NCI-H2081 treated with DMSO at 0.1 percent for 48 hours (cell line): Measurements from ENCODE around the gene LRP5.

Experiments used
- DNase-seq: peaks from one replicate; lab custom pipeline; 2025; lab: John Stamatoyannopoulos, UW

Gene LRP5

DNA sequence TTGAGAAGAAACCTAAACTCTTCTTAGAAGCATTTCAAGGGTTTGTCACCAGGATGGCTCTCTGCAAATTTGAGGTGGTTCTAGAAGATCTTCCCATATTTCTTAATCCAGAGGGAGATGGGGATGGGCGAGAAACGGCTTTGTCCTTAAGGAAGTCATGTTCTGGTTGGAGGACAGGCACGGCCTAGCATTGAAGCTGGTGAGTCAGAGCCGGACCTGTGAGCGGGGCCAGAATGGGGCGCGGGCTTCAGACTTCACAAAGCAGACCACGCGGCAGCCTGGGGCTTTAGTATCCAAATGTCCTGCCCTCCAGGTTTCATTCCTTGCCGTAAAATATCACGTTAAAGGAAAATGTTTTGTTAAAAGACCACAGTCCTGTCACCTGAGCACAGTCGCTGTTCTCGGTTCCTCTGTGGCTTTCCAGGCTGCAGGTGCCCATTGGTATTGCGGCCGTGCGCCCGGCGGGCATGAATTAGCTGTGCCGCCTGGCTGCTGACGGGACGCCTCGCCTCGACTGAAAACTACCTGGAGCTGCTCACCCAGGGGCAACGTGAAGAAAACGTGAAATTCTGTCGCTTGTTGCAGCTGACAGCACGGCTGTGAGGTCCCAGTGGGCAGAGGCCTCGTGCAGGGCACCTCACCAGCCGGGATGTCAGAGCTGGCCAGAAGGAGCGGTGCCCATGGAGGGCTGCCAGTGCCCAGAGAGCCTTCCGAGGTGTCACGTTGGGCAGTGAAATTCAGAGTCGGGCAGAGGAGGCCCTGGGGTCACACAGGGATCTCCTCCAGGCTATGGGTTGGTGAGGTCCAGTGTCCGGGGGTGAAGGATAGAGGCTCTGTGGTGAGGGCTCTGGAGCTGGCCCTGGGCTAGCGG, 59.0 kb downstream of the LRP5 start:
- DNase-seq, result no peak

DNA sequence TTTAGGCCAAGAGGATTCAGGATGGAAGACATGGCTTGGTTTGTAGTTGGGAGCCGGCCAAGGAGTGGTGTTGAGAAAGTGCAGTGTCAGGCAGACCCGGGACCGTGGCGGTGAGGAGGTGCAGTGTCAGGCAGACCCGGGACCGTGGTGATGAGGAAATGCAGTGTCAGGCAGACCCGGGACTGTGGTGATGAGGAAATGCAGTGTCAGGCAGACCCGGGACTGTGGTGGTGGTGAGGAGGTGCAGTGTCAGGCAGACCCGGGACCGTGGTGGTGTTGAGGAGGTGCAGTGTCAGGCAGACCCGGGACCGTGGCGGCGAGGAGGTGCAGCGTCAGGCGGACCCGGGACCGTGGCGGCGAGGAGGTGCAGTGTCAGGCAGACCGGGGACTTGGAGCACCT, 59.7 kb downstream of the LRP5 start:
- DNase-seq, result no peak

DNA sequence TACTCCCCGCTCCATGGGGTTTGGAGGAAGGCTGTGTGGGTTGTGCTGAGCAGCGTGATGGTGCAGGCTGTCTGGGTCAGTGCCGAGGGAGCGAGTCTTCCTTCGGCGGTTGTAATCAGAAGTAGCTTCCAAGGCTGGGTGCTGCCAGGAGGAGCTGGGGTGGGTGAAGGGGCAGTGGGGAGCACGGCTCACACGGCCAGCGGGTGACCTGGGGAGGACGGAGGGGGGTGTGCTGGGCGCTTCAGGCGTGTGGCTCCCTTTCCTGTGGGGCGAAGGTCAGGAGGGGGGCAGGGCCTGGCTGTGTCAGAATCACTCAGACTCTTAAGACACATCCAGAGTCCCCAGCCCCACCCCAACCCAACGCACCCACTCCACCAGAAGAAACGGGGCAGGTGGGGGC, 60.2 kb downstream of the LRP5 start:
- DNase-seq, result no peak

DNA sequence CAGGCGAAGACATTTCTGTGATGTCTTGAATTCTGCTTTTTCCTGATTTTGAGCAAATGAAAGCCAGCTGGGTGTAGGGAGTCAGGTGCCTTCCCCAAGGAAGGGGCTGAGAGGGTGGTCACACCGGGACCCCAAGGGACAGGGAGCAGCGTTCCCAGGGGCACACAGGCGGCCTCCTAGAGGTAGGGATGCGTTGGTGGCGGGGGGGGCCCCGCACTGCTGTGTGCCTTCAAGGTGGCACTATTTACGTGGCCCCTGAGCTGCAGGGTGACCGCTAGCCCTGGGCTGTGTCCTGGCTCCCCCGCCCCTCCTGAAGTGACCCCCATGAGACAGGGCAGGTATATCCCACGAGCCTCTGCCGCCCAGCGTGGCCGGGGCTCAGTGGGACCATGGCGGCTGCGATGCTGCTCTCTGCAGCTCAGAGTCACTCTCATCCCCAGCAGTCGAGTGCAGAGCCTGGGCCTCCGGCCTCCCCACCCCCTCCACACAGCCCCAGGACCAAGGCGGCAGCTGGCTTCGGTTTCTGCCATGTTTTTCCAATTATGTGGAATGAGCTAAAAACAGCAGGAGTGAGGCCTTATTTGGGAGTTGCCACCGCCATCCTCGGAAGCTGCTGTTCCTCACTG, 60.9 kb downstream of the LRP5 start:
- no peak for DNase-seq

DNA sequence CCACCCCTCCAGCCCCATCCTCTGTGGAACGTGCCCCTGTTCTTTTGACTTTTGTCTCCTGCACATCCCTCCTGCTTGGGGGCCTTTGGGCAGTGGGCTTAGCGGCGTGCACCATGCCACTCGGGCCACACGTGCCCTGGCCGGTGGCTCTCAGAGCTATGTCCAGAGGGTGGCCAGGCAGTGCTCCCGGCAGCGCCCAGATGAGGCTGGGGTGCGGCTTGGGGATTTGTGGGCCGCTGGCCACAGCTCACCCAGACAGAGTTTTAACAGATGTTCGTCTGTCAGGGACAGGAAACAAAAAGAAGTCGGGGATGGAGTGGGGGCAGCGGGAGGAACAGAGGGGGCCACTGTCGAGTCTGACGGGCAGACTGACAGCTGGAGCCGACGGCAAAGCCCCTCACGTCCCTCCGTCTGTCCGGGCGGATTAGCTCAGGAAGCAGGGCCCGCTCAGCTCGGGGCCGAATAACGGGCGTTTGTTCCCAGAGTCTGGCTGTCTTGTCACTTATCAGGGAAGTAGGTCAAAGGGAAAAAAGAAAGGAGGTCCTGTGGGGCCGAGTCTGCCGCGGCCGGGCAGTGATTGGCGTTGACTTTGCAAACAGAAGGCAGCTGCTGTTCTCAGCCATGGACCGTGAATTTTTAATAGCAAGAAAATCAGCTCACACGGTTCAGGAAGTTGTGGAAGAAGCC, 61.6 kb downstream of the LRP5 start:
- DNase-seq, result no peak

DNA sequence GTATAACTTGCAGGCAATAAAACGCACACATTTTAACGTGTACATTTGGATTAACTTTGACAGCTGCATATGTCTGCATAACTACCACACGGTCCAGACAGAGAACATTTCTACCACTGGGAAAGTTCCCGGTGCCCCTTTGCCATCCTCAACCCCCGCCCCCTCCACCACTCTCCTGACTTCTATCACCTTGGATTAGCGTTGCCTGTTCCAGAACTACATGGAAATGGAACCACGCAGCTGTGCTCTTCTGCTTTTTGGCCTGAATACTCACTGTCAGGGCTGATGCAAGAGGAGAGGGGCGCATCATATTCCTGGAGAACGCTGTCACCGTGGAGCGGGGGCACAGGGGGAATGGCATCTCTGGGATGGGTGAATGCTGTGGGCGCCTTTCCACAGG, 62.1 kb downstream of the LRP5 start:
- DNase-seq, result no peak

DNA sequence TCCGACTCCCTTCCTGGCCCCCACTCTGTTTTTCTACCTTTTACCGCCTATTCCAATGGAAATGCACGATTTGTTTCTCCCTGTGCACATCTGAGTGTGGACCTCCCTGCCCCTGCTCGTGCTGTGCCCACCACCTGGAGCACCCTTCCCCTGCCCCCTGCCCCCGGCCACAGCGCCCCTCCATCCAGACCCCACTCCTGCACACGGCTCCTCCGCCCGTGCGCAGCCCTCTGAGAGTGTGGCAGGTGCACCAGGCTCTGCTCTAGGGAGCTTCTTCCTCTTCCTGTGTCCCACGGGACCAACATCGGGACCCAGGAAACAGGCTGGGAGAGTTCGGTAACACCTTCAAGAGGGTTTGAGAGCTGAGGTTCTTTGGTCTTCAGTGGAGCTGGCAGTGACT, 62.9 kb downstream of the LRP5 start:
- no peak for DNase-seq

DNA sequence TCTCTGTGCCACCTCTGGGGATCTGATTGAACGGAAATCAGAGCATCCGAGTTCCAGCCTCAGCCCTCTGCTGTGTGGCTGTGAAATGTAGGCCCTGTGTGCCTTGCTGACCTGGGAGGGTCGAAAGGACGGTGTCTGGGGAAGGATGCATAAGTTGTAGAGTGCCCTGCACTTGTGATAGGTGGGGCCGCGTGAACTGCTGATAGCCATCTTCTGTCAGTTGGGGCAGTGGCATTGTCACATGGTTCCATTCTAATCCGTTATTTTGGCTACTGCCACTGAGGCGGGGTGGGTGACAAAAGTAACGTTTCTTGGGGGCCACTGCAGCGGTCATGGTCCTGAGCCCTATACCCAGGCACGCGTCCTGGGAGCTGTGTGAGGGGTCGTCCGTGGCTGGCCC, 63.4 kb downstream of the LRP5 start:
- no peak for DNase-seq

DNA sequence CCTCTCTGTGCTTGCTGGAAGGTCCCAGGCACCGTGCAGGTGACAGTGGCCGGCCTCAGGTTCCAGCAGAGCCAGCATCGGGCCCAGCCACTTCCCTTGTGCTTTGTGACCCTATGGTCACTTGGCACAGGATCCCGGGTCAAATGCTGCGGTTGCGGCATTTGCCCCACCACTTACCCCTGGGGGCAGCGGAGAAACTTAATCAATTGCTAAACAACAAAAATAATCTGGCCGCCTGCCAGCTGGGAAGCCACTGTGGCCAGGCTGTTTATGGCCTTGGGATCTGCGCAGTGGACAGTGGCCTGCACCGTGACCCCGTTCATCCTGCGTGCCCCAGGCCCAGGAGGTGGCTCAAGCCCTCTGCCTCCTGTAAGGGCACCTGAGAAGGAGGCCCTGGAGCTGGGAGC, 65.0 kb downstream of the LRP5 start:
- no peak for DNase-seq

DNA sequence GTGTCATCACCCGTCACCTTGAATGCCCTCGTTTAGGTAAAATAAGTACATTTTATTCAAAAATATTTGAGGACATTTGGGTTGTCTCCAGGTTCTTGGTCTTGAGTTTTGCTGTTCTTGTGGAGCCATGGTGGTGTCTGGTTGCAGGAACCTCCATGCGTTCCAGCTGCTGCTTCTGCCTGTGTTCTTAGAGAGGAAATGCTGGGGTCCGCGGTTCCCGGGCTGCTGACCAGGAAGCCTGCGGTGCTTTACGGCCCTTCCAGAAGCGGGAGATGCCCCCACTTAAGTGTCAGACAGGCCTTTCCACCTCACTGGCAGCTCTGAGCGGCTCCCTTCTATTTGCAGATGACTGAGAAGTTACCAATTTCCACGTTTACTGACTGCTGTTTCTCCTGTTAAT, 66.8 kb downstream of the LRP5 start:
- DNase-seq, result no peak

DNA sequence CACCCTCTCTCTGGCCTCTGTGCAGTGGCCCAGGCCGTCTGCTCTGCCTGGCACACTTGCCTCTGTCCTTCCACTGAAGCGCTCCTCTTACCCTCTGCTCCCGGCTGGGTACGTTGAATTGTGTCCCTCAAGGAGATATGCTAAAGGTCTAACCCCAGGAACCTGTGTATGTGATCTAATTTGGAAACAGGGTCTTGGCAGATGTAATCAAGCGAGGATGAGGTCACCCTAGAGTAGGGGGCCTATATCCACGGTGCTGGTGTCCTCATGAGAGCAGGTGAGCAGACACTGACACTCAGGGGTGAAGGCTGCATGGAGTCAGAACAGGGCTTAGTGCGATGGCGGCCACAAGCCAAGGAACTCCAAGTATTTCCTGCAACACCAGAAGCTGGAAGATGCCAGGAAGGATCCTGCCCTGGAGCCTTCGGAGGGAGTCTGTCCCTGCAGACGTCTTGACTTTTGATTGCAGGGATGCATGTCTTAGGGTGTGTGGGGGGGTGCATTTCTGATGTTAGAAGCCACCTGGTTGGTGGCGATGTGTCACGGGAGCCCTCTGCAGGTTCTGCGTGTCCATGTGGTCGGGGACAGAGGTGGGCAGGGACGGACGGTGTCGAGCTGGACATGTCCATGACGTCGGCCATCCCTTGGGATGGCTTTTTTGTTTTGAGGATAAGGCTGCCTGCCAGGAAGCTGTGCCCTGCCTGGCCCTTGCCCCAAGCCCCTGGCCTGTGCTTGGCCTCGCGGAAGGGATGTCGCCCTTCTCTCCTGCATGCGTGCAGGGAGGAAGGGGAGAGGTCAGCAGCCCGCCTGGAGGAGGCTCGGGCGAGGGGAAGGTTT, 68.6 kb downstream of the LRP5 start:
- DNase-seq, result no peak

DNA sequence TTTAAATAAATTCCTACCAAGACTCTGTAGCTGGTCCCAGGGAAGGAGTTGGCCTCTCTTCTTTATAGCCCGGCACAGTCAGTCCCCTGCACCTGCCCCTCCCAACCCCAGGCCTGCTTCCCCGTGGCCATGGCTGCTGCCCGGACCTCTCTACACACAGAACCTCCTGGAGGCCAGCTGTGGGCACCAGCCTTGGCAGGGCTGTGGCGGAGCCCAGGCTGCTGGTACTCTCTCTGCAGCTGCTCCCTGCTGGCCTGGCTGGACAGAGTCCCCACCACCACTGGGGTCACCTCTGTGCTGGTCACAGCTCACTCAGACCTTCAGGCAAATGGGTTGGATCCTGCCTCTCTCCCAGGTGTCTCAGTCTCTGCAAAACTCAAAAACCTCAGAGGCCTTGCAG, 69.3 kb downstream of the LRP5 start:
- DNase-seq, result no peak

DNA sequence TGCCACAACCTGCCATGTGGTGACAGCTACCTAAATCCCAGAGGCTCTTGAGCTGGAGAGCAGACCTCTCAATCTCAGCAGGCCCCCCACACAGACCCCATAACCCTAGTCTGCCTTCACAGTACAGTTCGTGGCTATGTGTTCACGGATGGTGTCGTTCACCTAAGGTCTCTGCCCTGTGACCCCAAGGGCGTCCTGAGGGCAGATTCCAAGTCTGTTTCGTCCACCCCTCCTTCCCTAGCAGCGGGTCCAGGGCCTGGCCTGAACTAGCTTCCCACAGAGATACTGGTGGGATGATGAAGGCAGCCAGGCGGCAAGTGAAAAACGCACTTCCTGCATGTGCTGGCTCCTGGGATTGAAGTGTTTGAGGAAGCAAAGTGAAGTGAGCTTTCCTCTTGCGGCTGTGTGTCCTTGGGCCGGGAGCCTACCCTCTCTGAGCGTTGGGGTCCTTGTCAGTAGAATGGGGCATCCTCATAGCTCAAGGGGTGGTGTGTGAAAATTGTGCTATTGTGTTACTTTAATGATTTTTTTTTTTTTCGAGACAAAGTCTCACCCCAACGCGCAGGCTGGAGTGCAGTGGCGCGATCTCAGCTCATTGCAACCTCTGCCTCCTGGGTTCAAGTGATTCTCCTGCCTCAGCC, 70.1 kb downstream of the LRP5 start:
- no peak for DNase-seq

DNA sequence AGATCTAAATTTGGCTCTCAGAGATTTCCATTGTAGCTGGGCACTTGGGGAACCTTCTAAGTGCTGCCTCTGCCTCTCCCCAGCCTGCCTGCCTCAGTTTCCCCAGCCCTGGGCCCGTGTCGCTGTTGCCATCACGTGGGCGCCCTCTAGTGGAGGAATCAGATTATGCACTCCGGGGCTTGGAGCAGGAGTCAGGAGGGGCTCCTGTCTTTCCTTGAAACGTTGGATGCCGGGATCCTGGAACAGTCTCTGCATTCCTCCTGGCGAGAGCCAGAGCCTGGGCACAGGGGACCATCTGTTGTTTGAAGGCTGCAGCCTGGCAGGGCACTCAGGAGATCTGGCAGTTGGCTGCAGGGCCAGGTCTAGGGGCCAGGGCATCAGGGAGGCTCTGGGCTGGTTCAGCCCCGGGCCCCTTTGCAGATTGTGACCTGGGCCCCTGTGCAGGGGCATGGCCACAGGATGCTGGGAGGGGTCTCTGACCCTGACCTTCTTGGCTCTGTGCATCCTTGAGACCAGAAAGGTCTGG, 71.6 kb downstream of the LRP5 start:
- DNase-seq, result no peak

DNA sequence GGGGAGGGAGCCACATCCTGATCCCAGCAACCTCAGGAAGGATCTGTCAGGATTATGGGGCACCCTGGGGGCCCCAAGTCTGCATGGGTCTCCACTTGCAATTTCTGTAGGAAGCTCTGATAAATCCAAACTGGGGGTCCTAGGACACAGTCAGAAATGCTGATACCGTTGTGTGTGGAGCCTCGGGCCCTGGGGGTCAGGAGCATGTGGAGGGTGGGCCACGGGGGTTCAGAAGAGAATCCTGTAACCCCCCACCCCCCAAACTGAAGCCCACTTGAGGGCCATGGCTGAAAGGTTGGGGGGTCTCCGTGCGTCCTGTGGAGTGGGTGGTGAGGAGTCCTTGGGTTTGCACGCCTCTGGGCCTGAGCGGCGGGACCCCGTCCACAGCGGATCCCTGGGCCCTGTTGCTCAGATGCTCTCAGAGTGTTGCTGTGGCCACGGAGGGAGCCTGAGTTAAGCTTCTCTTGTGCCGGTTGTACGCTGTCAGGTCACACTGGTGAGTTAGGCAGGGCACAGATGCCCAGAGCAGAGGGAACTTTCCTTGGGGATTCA, 72.2 kb downstream of the LRP5 start:
- no peak for DNase-seq

DNA sequence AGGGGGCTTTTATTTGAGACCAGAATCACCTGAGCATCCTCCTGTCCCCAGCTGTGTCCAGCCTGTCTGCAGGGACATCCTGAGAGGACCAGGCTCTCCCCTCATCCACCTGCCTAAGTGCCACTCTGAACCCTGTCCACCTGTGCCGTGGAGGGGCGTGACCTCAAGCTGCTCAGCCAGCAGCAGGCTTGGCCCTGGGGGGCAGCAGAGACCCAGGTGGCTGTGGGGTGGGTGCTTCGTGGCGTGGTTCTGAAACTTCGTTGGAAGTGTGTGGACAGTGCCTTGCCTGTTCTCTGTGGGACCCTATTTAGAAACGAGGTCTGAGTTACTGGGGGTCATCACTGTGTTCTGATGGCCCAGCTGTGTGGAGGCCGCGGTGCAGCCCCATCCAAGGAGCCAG, 72.7 kb downstream of the LRP5 start:
- DNase-seq, result no peak

DNA sequence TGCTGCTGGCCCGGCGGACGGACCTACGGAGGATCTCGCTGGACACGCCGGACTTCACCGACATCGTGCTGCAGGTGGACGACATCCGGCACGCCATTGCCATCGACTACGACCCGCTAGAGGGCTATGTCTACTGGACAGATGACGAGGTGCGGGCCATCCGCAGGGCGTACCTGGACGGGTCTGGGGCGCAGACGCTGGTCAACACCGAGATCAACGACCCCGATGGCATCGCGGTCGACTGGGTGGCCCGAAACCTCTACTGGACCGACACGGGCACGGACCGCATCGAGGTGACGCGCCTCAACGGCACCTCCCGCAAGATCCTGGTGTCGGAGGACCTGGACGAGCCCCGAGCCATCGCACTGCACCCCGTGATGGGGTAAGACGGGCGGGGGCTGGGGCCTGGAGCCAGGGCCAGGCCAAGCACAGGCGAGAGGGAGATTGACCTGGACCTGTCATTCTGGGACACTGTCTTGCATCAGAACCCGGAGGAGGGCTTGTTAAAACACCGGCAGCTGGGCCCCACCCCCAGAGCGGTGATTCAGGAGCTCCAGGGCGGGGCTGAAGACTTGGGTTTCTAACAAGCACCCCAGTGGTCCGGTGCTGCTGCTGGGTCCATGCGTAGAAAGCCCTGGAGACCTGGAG, 74.1 kb downstream of the LRP5 start:
- DNase-seq, result no peak

DNA sequence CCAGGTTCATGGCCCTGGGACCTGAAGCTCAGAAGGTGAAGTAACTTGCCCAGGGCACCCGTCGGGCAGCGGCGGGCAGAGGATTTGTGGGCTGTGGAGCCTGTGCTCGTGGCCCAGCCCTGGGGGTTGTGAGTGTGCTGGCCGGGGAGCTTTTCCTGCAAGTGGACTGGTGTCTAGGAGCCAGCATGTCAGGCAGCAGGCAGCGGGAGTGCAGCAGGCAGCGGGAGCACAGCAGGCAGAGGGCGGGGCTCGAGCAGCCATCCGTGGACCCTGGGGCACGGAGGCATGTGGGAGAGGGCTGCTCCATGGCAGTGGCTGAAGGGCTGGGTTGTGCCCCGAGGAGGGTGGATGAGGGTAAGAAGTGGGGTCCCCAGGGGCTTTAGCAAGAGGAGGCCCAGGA, 75.4 kb downstream of the LRP5 start:
- DNase-seq, result no peak

DNA sequence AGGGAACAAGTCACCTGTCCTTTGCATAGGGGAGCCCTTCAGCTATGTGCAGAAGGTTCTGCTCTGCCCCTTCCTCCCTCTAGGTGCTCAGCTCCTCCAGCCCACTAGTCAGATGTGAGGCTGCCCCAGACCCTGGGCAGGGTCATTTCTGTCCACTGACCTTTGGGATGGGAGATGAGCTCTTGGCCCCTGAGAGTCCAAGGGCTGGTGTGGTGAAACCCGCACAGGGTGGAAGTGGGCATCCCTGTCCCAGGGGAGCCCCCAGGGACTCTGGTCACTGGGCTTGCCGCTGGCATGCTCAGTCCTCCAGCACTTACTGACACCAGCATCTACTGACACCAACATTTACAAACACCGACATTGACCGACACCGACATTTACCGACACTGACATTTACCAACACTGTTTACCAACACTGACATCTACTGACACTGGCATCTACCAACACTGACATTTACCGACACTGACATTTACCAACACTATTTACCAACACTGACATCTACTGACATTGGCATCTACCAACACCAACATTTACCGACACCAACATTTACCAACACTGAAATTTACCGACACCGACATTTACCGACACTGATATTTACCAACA, 76.3 kb downstream of the LRP5 start:
- no peak for DNase-seq

DNA sequence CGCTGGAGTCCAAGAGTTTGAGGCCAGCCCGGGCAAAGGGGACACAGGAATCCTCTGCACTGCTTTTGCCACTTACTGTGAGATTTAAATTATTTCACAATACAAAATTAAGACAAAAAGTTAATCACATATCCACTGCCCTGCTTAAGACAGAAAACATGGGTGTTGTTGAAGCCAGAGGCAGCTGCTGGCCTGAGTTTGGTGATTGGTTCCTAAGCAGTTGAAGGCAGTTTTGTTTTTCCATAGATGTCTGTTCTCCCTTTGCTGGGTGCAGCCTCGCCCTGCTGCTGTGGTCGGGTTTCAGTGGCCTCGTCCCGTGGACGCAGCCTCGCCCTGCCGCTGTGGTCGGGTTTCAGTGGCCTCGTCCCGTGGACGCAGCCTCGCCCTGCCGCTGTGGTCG, 77.9 kb downstream of the LRP5 start:
- DNase-seq, result no peak
